ENCODE results near the gene CREBRF. TPM values are rescaled to one million over a fixed set of nuclear protein-coding genes. Genes with fewer than 3 reads are reported as not detected.

Gene CREBRF, protein sequence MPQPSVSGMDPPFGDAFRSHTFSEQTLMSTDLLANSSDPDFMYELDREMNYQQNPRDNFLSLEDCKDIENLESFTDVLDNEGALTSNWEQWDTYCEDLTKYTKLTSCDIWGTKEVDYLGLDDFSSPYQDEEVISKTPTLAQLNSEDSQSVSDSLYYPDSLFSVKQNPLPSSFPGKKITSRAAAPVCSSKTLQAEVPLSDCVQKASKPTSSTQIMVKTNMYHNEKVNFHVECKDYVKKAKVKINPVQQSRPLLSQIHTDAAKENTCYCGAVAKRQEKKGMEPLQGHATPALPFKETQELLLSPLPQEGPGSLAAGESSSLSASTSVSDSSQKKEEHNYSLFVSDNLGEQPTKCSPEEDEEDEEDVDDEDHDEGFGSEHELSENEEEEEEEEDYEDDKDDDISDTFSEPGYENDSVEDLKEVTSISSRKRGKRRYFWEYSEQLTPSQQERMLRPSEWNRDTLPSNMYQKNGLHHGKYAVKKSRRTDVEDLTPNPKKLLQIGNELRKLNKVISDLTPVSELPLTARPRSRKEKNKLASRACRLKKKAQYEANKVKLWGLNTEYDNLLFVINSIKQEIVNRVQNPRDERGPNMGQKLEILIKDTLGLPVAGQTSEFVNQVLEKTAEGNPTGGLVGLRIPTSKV
- total RNA-seq: 9.9 and 12.0 TPM in 2 replicates

DNA sequence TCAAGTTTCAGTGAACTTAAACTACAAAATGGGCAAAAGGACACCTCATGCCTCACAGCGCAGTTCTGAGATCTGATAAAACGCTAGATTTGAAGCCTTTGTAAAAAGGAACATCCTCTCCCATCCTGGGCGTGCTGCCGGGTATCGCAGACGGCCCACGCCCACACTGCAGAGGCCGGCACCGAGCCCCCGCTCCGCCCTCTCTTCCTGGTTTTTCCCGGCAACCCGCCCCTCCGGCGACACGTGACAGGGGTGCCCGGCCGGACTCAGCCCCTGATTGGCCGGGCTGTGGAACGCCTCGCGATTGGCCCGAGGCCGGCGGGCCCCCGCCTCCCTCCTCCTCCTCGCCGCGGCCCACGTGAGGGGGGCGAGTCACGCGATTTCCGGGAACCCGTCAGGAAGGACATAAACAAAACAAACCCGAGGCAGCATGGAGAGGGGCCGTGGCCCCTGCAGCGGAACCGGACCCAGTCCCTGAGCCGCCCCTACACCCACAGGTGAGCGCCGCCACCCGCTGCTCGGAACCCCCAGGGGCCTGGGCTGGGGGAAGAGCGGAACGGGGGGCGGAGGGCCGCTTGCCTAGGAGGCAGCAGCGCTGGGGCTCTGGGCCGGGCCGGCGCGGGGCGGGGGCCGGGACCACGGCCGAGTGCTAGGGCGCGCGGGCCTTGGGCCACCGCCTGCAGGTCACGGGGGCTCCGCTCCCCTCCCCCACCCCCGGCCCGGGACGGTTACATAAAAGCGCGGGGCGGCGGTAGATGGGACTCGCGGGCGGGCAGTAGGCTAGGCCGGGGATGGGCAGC is at the start of gene CREBRF:
TSS of gene CREBRF (plus strand) at position 370 of the 800 bp plus-strand sequence. CDS start 24,424 bp downstream, outside the sequence.

DNA sequence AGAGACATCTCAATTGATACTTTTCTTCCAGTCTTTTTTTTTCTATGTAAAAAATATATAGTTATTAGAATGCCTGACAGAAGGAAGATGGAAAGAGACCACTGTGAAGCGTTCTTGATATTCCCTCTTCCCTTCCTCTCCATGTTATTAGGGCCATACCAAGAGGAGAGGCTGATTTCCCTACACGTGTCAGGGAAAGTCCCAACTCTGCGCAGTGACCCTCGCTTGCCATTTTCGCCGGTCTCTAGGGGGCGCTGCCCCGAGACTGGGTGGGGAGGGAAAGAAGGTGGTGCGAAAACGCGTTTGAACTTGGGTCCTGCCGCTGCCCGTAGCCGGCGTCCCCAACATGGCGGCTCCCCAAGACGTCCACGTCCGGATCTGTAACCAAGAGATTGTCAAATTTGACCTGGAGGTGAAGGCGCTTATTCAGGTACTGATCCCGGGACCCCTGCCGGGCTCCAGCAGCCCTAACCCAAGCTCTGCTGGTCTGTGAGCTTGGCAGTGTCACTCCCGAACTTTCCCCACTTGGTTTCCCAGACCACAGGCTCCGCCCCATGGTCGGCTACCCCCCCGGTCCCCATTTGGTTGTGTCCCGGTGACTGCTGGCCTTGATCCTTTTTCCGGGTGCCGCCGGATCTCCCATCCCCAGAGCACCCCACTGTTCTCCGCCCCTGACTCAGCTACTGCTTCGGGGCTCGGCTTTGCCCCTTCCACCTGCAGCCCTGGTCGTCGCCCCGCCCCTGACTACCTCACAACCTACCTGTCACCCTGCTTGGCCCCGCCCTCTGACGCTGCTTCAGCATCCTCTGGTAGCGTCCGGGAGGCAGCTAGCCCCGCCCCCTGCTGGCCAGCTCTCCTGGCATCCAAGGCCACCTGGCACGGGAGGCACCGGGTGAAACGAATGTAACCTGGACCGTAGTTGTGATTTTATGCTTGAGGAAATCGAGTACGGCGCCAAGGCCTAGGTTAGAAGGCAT is 88.3 kb downstream of the CREBRF start, which contains the start of gene BNIP1:
TSS of gene BNIP1 (plus strand) at position 332 of the 977 bp plus-strand sequence. CDS start at position 347, 15 bp downstream.

Other genes starting within 250 kb of the CREBRF start
- 78.9 and 106 TPM in 2 replicates for gene ERGIC1, start 222.1 kb upstream of the CREBRF start, total RNA-seq
- gene RPL26L1, start 96.9 kb upstream of the CREBRF start, total RNA-seq: 44.4 and 65.6 TPM in 2 replicates
- 186 and 224 TPM in 2 replicates for gene ATP6V0E1, start 72.6 kb upstream of the CREBRF start, total RNA-seq
- 11.2 and 17.4 TPM in 2 replicates for gene BNIP1, start 88.2 kb downstream of the CREBRF start, total RNA-seq
- not detected in 2 replicates for gene NKX2-5, start 178.9 kb downstream of the CREBRF start, total RNA-seq

All from nasal cavity respiratory epithelium epithelial cell of viscerocranial mucosa (primary cell).